ENCODE results near the gene RAP1GAP.

The RAP1GAP gene

GRCh38 chr1:21669258-21670058, at the start of gene RAP1GAP:
RAP1GAP (minus strand) TSS chr1:21669357; CDS start chr1:21620032, 49,325 bp downstream.
- no peak for DNase-seq

- no peak for DNase-seq
These were observed 47.0 kb upstream of the RAP1GAP start for GRCh38 chr1:21716169-21716568.

GRCh38 chr1:21707891-21708290, 38.7 kb upstream of the RAP1GAP start:
- no peak for DNase-seq

- DNase-seq: no peak
These were observed 38.1 kb upstream of the RAP1GAP start for GRCh38 chr1:21707086-21707840.

GRCh38 chr1:21706151-21706835, 37.1 kb upstream of the RAP1GAP start:
- DNase-seq: peak; percentile 18

GRCh38 chr1:21705303-21705980, 36.3 kb upstream of the RAP1GAP start:
- DNase-seq: no peak

- no peak for DNase-seq
These were observed 35.0 kb upstream of the RAP1GAP start for GRCh38 chr1:21704145-21704544.

GRCh38 chr1:21703318-21703963, 34.3 kb upstream of the RAP1GAP start:
- DNase-seq: peak; percentile 77

- DNase-seq: no peak
These were observed 33.6 kb upstream of the RAP1GAP start for GRCh38 chr1:21702780-21703179.

GRCh38 chr1:21701401-21701800, 32.2 kb upstream of the RAP1GAP start:
- no peak for DNase-seq

GRCh38 chr1:21700094-21700493, 30.9 kb upstream of the RAP1GAP start:
- DNase-seq: no peak

GRCh38 chr1:21696931-21697330, 27.8 kb upstream of the RAP1GAP start:
- no peak for DNase-seq

- DNase-seq: no peak
These were observed 24.6 kb upstream of the RAP1GAP start for GRCh38 chr1:21693732-21694131.

- DNase-seq: no peak
These were observed 22.6 kb upstream of the RAP1GAP start for GRCh38 chr1:21691739-21692138.

GRCh38 chr1:21689661-21690372, 20.7 kb upstream of the RAP1GAP start:
- no peak for DNase-seq

GRCh38 chr1:21687081-21687529, 17.9 kb upstream of the RAP1GAP start:
- DNase-seq: no peak

- DNase-seq: no peak
These were observed 17.0 kb upstream of the RAP1GAP start for GRCh38 chr1:21685946-21686678.

GRCh38 chr1:21681426-21681825, 12.3 kb upstream of the RAP1GAP start:
- no peak for DNase-seq

GRCh38 chr1:21680918-21681317, 11.8 kb upstream of the RAP1GAP start:
- peak; percentile 37 for DNase-seq

- no peak for DNase-seq
These were observed 11.2 kb upstream of the RAP1GAP start for GRCh38 chr1:21680381-21680780.

- no peak for DNase-seq
These were observed 8.0 kb upstream of the RAP1GAP start for GRCh38 chr1:21677168-21677567.
